HG03378 (cell line): ENCODE measurements around the gene CACNA1D.

Experiments
- ATAC-seq: cut with Tn5 transposase; IDR thresholded peaks from one replicate; pipeline ENCODE4 v1.9.1; 2021; ENCODE audit warnings: mild to moderate bottlenecking, moderate library complexity; ENCODE audit not compliant: unreplicated experiment

The CACNA1D gene

DNA sequence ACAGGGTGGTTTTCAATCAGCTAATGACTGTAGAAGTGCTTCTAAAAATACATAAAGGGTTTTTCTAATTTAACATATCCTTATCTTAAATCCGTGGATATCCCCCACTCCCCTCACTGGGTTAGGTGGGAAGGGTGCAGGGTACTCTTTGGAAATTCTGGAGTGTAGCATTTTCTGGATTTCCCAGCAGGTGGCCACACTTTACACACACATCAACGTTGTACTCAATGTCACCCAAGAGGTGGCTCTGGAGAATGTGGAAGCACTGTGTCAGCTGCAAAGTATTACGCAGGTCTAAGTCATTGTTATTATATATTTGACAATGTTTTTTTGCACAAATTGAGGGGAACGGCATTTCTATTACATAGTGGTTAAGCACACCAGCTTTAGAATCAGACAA is 183.0 kb downstream of the CACNA1D start:
- ATAC-seq, result no peak

DNA sequence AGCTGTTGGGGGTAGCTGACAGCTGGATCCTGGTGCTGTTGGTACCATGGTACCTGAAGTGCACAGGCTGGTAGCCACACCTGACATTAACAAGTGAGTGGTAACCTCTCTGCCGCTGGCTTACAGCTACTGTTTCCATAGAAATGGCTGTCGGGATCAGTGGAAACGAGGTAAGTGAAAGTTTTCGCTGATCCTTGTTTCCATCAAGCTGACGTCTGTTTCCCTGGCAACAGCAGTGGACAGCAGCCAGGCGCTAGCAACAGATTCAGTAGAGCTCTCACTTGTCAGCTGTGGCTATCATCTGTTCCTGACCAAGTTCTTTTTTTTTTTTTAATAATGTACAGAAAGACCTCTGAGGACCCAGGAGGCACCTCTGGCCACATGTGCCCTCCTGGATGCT is 185.6 kb downstream of the CACNA1D start:
- ATAC-seq, result no peak

DNA sequence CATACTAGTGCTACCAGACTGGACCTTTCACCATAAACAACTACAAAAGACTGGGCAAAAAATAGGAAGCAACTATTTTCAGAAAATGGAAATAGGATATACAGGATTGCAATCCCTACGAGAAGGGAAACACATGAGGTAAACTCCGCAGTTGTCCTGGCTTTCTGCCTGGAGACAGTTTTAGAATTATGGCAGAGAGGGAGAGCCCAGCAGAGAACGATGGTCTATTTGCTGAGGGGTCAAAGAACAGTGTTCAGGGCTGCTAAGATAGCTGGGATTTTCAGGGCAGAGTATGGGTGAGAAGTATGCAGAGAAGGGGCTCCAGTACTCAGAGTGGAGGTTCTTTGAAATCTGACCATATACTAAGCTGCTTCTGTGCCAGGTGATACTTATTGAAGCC is 188.4 kb downstream of the CACNA1D start:
- no peak for ATAC-seq

GRCh38 chr3:53688066-53688465 is 193.7 kb downstream of the CACNA1D start:
- no peak for ATAC-seq

- ATAC-seq, result no peak
Measured at GRCh38 chr3:53688989-53689388, 194.6 kb downstream of the CACNA1D start.

GRCh38 chr3:53689681-53690080 is 195.3 kb downstream of the CACNA1D start:
- no peak for ATAC-seq

GRCh38 chr3:53690521-53690920 is 196.1 kb downstream of the CACNA1D start:
- no peak for ATAC-seq

DNA sequence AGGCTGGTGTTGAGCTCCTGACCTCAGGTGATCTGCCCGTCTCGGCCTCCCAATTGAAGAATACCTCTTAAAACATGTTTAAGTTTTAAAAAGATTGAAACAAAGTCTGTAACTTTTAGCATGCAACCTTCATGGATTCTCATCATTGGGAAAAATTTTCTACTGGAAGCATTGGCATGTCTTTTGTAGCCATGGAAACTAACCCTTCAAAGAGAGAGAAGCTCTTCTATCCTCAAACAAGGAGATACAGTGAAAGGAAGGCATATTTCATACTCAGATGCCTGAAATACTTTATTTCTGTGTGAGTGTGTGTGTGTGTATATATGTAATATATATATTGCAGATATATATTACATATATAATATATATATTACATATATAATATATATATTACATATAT is 196.9 kb downstream of the CACNA1D start:
- ATAC-seq, result no peak

DNA sequence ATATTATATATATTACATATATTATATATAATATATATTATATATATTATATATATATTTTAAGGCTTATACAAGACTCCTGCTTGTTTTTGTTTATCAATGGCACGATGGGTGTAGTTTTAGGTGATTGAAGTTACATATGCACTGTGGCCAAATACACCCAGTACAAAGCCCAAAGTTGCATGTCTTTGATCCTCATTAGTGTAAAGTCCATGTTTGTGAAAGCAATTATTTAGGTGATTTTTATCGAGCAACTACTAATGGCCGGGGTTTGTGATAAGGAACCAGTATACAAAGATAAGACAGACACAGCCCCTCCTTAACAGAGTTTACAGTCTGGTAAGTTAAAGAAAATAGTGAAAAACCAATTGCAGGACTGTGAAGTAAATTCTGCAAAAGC is 197.5 kb downstream of the CACNA1D start:
- no peak for ATAC-seq

DNA sequence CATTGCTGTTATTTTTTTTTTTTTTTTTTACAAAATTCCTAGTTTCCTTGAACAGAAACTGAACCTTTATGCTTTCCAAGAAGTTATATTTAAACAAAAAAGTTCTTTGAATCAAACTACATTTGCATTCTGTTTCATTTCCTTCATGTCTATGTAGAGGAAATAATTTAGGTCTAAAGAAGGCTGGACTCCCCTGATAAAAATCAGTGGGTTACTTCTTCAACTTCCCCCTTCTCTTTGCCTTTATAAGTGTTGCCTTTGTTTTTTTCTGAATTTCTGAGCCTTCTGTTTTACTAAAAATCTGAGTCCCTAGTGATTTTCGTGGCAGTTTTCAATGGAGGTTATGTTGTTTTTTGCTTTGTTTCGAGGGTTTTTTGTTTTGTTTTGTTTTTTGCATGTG is 199.0 kb downstream of the CACNA1D start:
- no peak for ATAC-seq

GRCh38 chr3:53694046-53694445 is 199.6 kb downstream of the CACNA1D start:
- no peak for ATAC-seq

GRCh38 chr3:53694666-53695323 is 200.4 kb downstream of the CACNA1D start:
- no peak for ATAC-seq

DNA sequence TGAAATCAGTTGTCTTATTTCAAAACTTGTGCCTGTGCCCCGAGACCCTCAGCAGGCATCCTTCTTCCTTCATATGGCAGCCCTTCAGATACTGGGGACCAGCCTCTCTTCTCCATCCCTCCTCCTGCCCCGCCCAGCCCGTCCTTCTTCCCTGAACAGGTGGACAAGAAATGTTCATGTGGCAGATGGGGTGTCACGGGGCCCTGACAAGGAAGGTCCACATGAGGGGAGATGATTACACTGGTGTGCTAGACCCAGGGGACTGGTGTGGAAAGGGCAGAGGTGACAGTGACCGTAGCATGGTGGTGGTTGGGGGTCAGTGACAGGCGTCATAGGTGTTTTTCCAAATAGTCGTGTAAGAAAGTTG is 200.9 kb downstream of the CACNA1D start:
- ATAC-seq, result no peak

GRCh38 chr3:53696401-53697172 is 202.2 kb downstream of the CACNA1D start:
- no peak for ATAC-seq

- ATAC-seq, result no peak
Measured at GRCh38 chr3:53700441-53700840, 206.0 kb downstream of the CACNA1D start.

- no peak for ATAC-seq
Measured at GRCh38 chr3:53702776-53703530, 208.5 kb downstream of the CACNA1D start.

- ATAC-seq, result no peak
Measured at GRCh38 chr3:53703630-53704362, 209.4 kb downstream of the CACNA1D start.

DNA sequence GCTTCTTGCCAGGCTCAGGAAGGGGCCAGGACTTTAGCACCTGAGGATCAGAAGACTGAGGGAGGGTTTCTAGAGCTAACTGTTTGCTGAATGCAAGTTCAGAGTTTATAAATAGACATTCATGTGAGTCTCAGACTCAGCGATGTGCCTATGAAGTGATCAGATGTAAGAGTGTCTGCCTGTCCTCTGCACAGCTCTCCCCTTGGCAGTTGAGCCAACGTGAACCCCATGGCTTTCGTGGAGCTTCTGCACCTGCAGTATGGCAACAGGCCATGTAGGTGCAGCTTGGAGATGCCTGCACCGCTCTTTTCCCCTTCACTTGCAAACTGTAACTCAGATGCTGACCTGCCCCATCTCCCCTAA is 209.9 kb downstream of the CACNA1D start:
- ATAC-seq, result no peak

DNA sequence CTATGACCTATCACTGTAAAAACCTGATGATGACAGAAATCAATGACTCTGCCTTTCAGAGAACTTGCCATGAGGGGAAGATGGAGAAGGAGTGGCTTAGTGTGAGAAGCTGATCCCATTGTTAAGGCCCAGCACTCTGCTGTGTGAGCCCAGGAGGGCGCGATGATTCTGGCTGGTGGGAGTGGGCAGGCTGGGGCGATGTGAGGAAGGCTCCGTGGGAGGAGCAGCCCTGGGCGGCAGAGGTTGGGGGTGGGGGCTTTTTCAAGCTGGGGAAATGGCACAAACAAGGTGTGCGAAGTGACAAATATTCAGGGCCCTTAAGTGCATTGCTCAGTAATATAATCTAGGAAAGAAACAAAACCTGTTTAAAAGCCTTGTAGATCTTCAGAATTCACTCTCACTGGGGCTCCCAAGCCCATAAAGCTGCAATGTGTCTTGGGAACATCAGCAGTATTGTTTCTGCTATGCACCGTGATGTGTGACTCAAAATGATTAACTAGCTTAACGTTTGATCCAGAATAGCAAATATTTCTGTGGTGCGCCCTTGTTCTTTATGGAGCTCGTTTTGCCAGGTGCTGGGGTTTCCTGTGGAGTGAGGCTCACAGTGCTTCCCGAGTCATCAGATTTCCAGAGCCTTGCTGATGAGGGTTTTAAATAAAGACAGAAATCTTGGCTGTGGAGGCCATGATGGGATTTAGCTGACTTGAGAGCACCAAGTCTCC is 210.8 kb downstream of the CACNA1D start:
- ATAC-seq, result no peak

DNA sequence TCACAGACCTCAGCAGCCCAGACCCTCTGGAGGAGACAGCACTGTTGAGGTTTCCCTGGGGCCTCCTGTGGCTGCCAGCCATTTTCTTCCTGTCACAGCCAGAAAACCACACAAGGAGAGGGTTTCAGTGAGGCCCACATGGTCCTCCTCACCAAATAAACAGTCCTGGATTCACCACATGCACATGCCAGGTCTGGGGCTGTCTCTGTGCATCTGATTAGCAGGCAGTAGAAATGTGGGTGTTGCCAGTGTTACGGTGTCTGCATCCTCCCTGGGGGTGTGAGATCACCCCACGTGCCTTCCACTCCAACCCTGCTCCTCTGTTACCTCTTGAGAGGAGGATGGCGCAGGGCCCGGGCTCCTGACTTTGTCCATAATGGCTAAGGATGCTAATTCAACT is 211.4 kb downstream of the CACNA1D start:
- no peak for ATAC-seq

DNA sequence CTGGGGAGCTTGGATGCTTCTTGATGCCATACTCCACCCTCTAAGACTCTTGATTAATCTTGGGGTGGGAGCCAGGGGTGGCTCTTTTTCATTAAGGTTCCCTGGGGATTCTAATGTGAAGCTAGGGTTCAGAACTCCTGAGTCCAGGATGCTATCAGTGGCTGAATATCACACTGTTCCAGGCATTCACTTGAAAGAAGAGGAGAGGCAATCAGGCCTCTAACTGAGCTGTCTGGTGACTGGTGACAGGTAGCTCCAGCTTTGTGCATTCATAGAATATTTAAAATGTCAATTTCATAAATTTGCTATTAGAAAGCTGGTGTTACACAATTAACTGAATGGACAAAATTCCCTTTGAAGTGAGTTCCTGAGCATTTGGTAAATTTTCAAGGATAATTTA is 212.8 kb downstream of the CACNA1D start:
- ATAC-seq, result no peak
